Measurements from ENCODE around the gene CXCR5. TPM values are rescaled to one million over a fixed set of nuclear protein-coding genes. Genes with fewer than 3 reads are reported as not detected.

The CXCR5 gene
- total RNA-seq, 1 experiment from 2014 or later: not detected

GRCh38 chr11:118873804-118874203, 9.9 kb upstream of the CXCR5 start:
- DNase-seq (ENCODE audit: low read depth): no peak

GRCh38 chr11:118876286-118876685, 7.4 kb upstream of the CXCR5 start:
- DNase-seq (ENCODE audit: low read depth): no peak

GRCh38 chr11:118877487-118878162, 6.1 kb upstream of the CXCR5 start:
- DNase-seq (ENCODE audit: low read depth): no peak

GRCh38 chr11:118878163-118878563, 5.5 kb upstream of the CXCR5 start:
- no peak for DNase-seq (ENCODE audit: low read depth)

- no peak for DNase-seq (ENCODE audit: low read depth)
These were observed 2.5 kb upstream of the CXCR5 start for GRCh38 chr11:118881228-118881627.

GRCh38 chr11:118882491-118882890, 1.2 kb upstream of the CXCR5 start:
- DNase-seq (ENCODE audit: low read depth): no peak

GRCh38 chr11:118883004-118883367, 706 bp upstream of the CXCR5 start:
- no peak for DNase-seq (ENCODE audit: low read depth)

GRCh38 chr11:118884875-118885274, 1.2 kb downstream of the CXCR5 start:
- DNase-seq (ENCODE audit: low read depth): no peak

- DNase-seq (ENCODE audit: low read depth): no peak
These were observed 1.6 kb downstream of the CXCR5 start for GRCh38 chr11:118885319-118885718.

- DNase-seq (ENCODE audit: low read depth): no peak
These were observed 2.3 kb downstream of the CXCR5 start for GRCh38 chr11:118885831-118886565.

GRCh38 chr11:118886681-118887111, 3.0 kb downstream of the CXCR5 start:
- no peak for DNase-seq (ENCODE audit: low read depth)

- no peak for DNase-seq (ENCODE audit: low read depth)
These were observed 3.5 kb downstream of the CXCR5 start for GRCh38 chr11:118887206-118887605.

GRCh38 chr11:118888398-118888797, 4.7 kb downstream of the CXCR5 start:
- DNase-seq (ENCODE audit: low read depth): no peak

- DNase-seq (ENCODE audit: low read depth): no peak
These were observed 6.1 kb downstream of the CXCR5 start for GRCh38 chr11:118889797-118890196.

GRCh38 chr11:118892514-118892913, 8.8 kb downstream of the CXCR5 start:
- DNase-seq (ENCODE audit: low read depth): no peak

- no peak for DNase-seq (ENCODE audit: low read depth)
These were observed 9.3 kb downstream of the CXCR5 start for GRCh38 chr11:118892964-118893363.

- no peak for DNase-seq (ENCODE audit: low read depth)
These were observed 10.0 kb downstream of the CXCR5 start for GRCh38 chr11:118893662-118894061.

GRCh38 chr11:118894192-118894591, 10.5 kb downstream of the CXCR5 start:
- no peak for DNase-seq (ENCODE audit: low read depth)

- DNase-seq (ENCODE audit: low read depth): no peak
These were observed 11.7 kb downstream of the CXCR5 start for GRCh38 chr11:118895093-118896039.

GRCh38 chr11:118896472-118896913, 12.8 kb downstream of the CXCR5 start:
- DNase-seq (ENCODE audit: low read depth): no peak

GRCh38 chr11:118896921-118897591, 13.4 kb downstream of the CXCR5 start:
- no peak for DNase-seq (ENCODE audit: low read depth)
